ENCODE results near the gene YY1AP1. TPM values are rescaled to one million over a fixed set of nuclear protein-coding genes. Genes with fewer than 3 reads are reported as not detected.
"Not testable (repeated sequence)": the region's sequence is repeated elsewhere in the genome, so short reads cannot be mapped to it uniquely, and the experiment has no call there.

The YY1AP1 gene
- total RNA-seq, 4 donors from 2014 or later = 64.5 to 144 (median 84.3) TPM

GRCh38 chr1:155706139-155706538, 17.6 kb upstream of the YY1AP1 start:
- no peaks in the 10 kb centered on the region for H3K4me1 ChIP-seq
- TF ChIP-seq POLR2A (IDR thresholded peaks at IDR 0.05) (no peak), CTCF (IDR thresholded peaks at IDR 0.05) (no peak)
- no peaks in the 10 kb centered on the region for H3K27me3 ChIP-seq
- H3K36me3 ChIP-seq = no peaks in the 10 kb centered on the region
- no peaks in the 10 kb centered on the region for H3K9me3 ChIP-seq
- H3K27ac ChIP-seq = no peak overlapping the region
- no peak overlapping the region for H3K4me3 ChIP-seq
- DNase-seq = peak in 1 of 3 donors; percentile 52

DNA sequence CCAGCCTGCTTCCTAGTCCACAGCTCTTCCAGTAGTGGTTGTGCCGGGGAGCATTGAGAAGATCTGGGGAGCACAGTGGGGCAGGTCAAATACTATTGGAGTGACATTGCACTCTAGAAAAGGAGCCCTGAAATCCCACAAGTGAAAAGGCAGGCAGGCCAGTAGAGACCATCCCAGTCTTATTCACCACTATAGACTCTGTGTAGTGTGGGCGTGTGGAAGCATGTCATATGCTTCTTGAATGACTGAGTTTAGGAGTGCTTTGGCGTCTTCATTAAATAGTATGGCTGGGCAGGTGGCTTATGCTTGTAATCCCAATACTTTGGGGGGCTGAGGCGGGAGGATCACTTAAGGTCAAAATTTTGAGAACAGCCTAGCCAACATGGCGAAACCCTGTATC, 15.8 kb upstream of the YY1AP1 start:
- not testable (repeated sequence) for H3K4me3 ChIP-seq, H3K27me3 ChIP-seq, H3K36me3 ChIP-seq, DNase-seq, H3K4me1 ChIP-seq, H3K9me3 ChIP-seq, H3K27ac ChIP-seq

GRCh38 chr1:155703216-155703615, 14.6 kb upstream of the YY1AP1 start:
- TF ChIP-seq POLR2A (IDR thresholded peaks at IDR 0.05) (no peak), CTCF (IDR thresholded peaks at IDR 0.05) (no peak)
- no peak for DNase-seq
- no peak overlapping the region for H3K4me3 ChIP-seq
- H3K9me3 ChIP-seq = no peaks in the 10 kb centered on the region
- H3K4me1 ChIP-seq = no peaks in the 10 kb centered on the region
- no peaks in the 10 kb centered on the region for H3K36me3 ChIP-seq
- no peaks in the 10 kb centered on the region for H3K27me3 ChIP-seq
- H3K27ac ChIP-seq = no peak overlapping the region

- not testable (repeated sequence) for H3K36me3 ChIP-seq, H3K9me3 ChIP-seq, H3K4me3 ChIP-seq, H3K27me3 ChIP-seq, H3K27ac ChIP-seq, H3K4me1 ChIP-seq, DNase-seq
These were observed 13.1 kb upstream of the YY1AP1 start for GRCh38 chr1:155701675-155702074.

GRCh38 chr1:155699062-155699461, 10.5 kb upstream of the YY1AP1 start:
- not testable (repeated sequence) for H3K36me3 ChIP-seq, DNase-seq, H3K27ac ChIP-seq, H3K4me3 ChIP-seq, H3K9me3 ChIP-seq, H3K4me1 ChIP-seq, H3K27me3 ChIP-seq

GRCh38 chr1:155698382-155699038, 9.9 kb upstream of the YY1AP1 start:
- Histone ChIP-seq H3K4me1 (no peaks in the 10 kb centered on the region), H3K27me3 (no peaks in the 10 kb centered on the region), H3K9me3 (no peaks in the 10 kb centered on the region), H3K36me3 (no peaks in the 10 kb centered on the region), H3K4me3 (no peak overlapping the region), H3K27ac (no peak overlapping the region)
- DNase-seq = no peak
- no peak for TF ChIP-seq POLR2A (IDR thresholded peaks at IDR 0.05)
- no peak for TF ChIP-seq CTCF (IDR thresholded peaks at IDR 0.05)

- H3K27ac ChIP-seq, DNase-seq, H3K36me3 ChIP-seq, H3K4me3 ChIP-seq, H3K9me3 ChIP-seq, H3K27me3 ChIP-seq, H3K4me1 ChIP-seq: not testable (repeated sequence)
These were observed 9.0 kb upstream of the YY1AP1 start for GRCh38 chr1:155697616-155698015.

GRCh38 chr1:155697046-155697445, 8.5 kb upstream of the YY1AP1 start:
- no peak for DNase-seq
- H3K27ac ChIP-seq = no peak overlapping the region
- H3K4me3 ChIP-seq = no peak overlapping the region
- H3K9me3 ChIP-seq = no peaks in the 10 kb centered on the region
- TF ChIP-seq POLR2A (IDR thresholded peaks at IDR 0.05) = no peak
- TF ChIP-seq CTCF (IDR thresholded peaks at IDR 0.05) = no peak
- H3K27me3 ChIP-seq = no peaks in the 10 kb centered on the region
- H3K4me1 ChIP-seq = no peaks in the 10 kb centered on the region
- peaks cover 0 to 2% (median 0%) of the 10 kb centered on the region in 3 donors for H3K36me3 ChIP-seq
